ENCODE measurements around the gene POMT1. TPM values are rescaled to one million over a fixed set of nuclear protein-coding genes. Genes with fewer than 3 reads are reported as not detected.

Gene POMT1
- total and polyA plus RNA-seq, 2 of the 8 experiments (the other 6 are each of a cell fraction or from before 2014, with no cell fraction given) = 22.3 to 33.2 TPM

- TF ChIP-seq, protein P1, sequence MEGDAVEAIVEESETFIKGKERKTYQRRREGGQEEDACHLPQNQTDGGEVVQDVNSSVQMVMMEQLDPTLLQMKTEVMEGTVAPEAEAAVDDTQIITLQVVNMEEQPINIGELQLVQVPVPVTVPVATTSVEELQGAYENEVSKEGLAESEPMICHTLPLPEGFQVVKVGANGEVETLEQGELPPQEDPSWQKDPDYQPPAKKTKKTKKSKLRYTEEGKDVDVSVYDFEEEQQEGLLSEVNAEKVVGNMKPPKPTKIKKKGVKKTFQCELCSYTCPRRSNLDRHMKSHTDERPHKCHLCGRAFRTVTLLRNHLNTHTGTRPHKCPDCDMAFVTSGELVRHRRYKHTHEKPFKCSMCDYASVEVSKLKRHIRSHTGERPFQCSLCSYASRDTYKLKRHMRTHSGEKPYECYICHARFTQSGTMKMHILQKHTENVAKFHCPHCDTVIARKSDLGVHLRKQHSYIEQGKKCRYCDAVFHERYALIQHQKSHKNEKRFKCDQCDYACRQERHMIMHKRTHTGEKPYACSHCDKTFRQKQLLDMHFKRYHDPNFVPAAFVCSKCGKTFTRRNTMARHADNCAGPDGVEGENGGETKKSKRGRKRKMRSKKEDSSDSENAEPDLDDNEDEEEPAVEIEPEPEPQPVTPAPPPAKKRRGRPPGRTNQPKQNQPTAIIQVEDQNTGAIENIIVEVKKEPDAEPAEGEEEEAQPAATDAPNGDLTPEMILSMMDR (IDR thresholded peaks at IDR 0.05; ENCODE audit: control extremely low read depth in 1 of 3, insufficient read depth in 1 of 3, low read depth in 1 of 3, low read length in 3 of 3) = no peak
- no peak for TF ChIP-seq CHD2 (IDR thresholded peaks at IDR 0.05; ENCODE audit: low read length)
Measured at GRCh38 chr9:131467214-131467935, 35.3 kb upstream of the POMT1 start (continued).
